ENCODE measurements around the gene FUZ.
"Not testable (repeated sequence)": the region's sequence is repeated elsewhere in the genome, so short reads cannot be mapped to it uniquely, and the experiment has no call there.

FUZ gene

DNA sequence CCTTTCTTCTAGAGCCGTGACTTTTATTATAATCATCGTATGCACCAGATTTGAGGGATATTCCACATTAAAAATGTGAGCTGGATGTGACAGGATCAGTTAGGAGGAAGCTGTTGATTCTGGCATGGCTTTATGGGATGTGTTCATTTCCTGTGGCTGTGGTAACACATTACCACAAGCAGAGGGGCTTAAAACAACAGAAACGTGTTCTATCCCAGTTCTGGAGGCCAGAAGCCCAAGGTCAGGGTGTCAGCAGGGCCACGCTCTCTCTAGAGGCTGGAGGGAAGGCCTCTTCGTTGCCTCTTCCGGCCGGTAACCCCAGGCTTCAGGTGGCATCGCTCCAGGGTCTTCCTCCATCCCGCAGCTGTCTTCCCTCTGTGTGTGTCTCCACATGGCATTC is 19.5 kb upstream of the FUZ start:
- no peak for DNase-seq (ENCODE audit: low read depth in 2 of 2)

DNA sequence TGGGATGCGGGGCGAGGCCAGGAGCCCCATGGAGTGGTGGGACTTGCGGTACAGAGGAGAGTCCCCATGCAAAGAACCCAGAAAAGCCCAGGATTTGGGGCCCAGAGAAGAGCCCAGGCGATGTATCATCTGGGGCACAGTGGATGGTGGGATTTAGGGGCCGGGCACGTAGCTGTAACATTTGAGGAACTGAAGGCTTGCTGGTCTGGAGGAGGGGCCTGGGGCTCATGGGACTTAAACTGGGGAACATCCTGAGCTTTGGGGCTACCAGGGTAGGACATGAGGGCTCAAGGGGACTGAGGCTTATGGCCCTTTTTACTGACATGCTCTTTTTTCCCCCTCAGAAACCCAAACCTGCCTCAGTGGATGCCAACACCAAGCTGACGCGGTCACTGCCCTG is 18.5 kb upstream of the FUZ start:
- DNase-seq (ENCODE audit: low read depth in 2 of 2) = no peak

DNA sequence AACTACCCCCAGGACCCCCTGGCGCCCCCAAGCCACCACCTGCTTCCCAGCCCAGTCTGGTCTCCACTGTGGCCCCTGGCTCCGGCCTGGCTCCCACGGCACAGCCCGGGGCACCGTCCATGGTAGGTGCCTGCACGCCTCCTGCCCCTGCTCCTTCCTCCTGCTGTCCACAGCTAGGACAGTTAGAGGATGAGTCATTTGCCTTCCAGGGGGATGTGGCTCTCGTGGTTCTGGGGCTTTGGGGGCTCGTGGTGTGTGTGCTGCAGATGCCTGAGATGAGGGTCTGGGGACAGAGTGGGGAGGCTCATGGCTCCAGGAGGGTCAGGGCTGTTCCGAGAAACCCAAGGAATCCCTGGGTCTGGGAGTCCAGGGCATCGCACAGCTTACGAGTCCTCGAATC is 17.7 kb upstream of the FUZ start:
- no peak for DNase-seq (ENCODE audit: low read depth in 2 of 2)

DNA sequence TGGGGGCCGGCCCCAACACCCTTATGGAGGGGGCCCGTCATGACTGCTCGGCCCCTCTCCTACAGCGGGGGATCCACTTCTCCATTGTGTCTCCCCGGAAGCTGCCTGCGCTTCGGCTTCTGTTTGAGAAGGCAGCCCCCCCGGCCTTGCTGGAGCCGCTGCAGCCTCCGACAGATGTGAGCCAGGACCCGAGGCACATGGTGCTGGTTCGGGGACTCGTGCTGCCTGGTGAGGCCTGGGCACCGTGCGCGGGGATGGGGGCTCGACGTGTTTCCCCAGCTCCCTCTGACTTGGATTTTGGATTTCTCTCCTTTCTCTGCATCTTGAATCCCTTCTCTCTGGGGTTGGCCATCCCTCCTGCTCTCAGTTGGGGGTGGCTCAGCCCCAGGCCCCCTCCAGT is 16.6 kb upstream of the FUZ start:
- no peak for DNase-seq (ENCODE audit: low read depth in 2 of 2)

DNA sequence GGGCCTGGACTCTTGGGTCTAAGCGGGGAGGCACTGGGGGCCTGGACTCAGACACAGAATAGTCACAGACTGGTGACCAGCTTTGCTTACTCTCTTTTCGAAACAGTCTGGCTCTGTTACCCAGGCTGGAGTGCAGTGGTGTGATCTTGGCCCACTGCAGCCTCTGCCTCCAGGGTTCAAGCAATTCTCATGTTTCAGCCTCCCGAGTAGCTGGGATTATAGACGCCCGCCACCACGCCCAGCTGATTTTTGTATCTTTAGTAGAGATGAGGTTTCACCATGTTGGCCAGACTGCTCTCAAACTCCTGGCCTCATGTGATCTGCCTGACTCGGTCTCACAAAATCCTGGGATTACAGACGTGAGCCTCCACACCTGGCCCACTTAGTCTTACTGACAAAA is 16.1 kb upstream of the FUZ start:
- DNase-seq (ENCODE audit: low read depth in 2 of 2) = no peak

DNA sequence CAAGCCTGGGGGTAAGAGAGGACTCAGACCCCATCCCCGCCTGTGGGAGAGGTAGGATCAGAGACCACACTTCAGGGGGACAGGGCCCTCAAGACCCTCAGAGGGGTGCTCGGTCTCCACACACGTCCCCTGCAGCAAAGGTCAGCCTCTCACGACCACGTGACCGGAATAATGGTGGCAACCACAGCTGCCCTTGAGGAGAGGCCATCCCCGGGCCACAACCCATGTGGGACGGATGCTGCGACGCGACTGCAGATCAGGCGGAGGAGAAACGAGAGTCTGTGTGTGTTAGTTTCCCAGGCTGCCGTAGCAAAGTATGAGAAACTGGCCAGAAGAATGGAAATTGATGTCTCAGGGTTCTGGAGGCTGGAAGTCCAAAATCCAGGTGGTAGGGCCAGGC is 13.9 kb upstream of the FUZ start:
- no peak for DNase-seq (ENCODE audit: low read depth in 2 of 2)

DNA sequence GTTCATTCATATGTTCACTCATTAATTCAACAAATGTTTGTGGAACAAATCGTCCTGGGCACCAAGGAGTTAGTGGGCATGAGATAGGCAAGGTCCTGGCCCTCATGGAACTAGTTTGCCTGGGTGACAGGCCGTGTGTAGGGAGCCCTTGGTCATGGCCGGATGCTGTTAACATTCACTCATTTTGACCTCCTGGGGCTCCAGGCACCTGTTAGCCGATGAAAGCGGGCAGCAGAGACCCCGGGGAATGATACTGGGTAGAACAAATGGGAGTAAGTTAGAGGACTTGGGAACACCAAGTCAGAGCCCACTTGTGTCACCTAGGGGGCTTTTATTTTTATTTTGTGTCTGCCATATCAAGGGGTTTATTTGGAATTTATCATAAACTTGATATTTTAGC is 11.6 kb upstream of the FUZ start:
- DNase-seq (ENCODE audit: low read depth in 2 of 2) = no peak

DNA sequence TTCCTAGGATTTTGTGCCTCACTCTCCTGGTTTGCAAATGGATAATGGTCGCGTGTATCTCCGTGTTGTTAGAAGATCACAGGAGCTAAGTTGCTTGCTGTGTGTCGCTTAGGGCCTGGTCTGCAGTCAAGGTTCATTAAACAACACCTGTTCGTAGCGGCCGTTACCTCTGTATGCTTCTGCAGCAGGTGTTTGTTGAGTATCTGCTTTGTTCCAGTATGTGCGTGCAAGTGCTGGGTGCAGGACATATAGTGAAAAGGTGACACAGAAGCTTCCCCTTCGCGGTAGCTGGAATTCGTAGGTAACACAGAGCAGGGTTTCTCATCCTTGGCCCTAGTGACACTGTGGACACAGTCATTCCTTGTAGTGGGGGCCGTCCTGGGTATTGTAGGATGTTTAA is 10.4 kb upstream of the FUZ start:
- no peak for DNase-seq (ENCODE audit: low read depth in 2 of 2)

DNA sequence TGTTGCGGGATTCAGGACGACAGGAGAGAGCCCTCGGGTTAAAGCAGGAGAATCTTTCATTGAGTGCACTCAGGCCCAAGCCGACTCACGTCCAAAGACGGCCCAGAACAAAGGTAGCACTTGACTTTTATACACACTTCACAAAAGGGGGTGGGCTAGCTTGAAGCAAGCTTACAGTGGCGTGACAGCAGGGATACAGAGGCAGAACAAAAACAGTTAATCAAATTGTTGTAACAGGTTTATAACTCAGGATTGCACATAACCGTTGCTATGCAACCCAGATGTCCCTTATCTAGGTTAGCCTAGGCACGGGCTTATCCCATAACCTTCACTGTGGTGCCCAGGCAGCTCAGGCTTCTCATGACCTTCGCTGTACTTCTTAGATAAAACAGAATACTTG is 7.0 kb upstream of the FUZ start:
- no peak for DNase-seq (ENCODE audit: low read depth in 2 of 2)

DNA sequence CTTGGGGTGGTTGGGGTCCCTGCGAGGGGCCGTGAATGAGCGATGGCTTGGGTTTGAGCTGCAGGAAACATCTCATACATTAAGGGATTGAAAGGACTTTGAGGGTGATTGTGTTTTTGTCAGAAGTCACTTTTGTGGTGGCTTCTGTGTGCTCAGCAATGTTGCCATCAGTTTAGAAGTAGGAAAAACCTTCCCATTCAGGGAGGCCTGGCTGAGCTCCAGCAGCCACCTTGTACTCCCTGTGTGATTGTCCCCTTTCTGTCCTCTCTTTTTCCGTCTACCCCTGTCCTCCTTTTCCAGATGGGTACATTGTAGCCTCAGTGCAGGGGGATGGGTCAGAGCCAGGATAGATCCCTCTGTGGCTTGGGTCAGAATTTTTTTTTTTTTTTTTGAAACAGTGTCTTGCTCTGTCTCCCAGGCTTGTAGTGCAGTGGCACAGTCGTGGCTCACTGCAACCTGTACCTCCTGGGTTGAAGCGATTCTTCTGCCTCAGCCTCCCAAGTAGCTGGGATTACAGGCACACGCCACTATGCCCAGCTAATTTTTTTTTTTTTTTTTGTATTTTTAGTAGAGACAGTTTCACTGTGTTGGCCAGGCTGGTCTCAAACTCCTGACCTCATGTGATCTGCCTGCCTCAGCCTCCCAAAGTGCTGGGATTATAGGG is 6.5 kb upstream of the FUZ start:
- not testable (repeated sequence) for DNase-seq (ENCODE audit: low read depth in 2 of 2)

DNA sequence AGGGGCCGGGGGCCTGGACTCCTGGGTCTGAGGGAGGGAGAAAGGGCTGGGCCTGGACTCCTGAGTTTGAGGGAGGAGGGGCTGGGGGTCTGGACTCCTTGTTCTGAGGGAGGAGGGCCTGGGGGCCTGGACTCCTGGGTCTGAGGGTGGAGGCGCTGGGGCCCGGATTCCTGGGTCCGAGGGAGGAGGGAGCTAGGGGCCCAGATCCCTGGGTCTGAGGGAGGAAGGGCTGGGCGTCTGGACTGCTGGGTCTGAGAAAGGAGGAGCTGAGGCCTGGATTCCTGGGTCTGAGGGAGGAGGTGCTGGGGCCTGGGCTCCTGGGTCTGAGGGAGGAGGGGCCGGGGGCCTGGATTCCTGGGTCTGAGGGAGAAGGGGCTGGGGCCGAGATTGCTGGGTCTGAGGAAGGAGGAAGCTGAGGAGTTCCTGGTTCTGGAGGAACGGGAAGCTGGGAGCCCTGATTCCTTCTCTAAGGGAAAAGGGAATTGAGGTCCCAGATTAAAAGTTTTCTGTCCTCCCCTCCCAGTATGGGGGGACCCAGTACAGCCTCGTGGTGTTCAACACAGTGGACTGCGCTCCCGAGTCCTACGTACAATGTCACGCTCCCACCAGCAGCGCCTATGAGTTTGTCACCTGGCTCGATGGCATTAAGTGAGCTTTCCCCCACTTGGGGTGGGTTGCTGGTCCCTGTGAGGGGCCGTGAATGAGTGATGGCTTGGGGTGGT is 5.7 kb upstream of the FUZ start:
- DNase-seq (ENCODE audit: low read depth in 2 of 2) = no peak

DNA sequence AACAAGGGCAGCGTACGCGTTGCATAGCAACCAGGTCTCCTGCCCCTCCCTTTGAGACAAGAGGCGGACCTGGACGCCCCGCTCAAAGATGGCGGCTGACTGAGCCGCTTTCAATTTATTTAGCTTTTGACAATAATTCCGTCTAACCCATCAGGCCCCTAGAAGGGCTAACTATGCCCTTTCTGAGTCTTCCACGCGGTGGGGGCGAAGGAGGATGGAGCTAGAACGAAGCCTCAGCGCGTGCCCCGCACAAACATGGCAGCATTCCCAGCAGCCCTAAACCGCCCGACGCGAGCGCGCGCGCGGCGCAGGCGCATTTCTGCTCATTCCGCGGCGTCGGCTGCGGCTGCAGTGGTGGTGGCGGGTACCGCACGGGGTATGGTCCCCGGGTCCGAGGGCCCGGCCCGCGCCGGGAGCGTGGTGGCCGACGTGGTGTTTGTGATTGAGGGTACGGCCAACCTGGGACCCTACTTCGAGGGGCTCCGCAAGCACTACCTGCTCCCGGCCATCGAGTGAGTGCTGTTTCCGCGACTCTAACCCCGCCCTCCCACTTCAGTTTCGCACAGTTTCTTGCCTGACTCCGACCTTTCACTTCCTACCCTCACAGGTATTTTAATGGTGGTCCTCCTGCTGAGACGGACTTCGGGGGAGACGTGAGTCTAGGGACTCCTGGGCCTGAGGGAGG is 5.0 kb upstream of the FUZ start, which contains the start of gene MED25:
TSS of gene MED25 (plus strand) at position 326 of the 685 bp plus-strand sequence. CDS start at position 379, 53 bp downstream.
- DNase-seq (ENCODE audit: low read depth in 2 of 2) = peak; percentile 65 to 81

DNA sequence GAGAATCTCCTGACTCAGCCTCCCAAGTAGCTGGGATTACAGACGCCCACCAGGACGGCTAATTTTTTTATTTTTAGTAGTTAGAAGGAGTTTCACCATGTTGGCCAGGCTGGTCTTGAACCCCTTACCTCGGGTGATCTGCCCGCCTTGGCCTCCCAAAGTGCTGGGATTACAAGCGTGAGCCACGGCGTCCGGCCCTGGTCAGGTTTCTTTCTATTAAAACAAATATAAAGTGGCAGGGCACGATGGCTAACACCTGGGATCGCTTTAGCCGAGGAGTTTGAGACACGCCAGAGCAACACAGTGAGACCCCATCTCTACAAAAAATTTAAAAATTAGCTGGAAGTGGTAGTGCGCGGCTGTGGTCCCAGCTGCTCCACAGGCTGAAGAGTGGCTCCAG is 3.5 kb upstream of the FUZ start:
- DNase-seq (ENCODE audit: low read depth in 2 of 2) = no peak

DNA sequence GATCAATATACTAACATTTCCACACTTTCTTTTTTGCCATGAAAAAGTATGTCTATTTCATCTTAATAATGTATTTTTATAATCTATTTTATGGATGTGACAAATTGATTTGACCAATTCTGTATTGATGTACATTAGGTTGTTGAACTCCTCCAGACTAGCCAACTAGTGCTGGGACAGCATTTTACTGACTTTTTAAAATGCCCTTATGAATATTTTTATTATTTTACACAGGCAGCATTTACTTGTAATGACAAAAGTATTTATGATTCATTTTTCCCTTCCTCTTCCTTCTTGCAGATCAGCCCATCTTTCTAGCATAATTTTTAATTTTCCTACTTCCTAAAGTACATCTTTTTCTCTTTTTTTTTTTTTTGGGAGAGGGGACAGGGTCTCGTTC is 918 bp upstream of the FUZ start:
- no peak for DNase-seq (ENCODE audit: low read depth in 2 of 2)

DNA sequence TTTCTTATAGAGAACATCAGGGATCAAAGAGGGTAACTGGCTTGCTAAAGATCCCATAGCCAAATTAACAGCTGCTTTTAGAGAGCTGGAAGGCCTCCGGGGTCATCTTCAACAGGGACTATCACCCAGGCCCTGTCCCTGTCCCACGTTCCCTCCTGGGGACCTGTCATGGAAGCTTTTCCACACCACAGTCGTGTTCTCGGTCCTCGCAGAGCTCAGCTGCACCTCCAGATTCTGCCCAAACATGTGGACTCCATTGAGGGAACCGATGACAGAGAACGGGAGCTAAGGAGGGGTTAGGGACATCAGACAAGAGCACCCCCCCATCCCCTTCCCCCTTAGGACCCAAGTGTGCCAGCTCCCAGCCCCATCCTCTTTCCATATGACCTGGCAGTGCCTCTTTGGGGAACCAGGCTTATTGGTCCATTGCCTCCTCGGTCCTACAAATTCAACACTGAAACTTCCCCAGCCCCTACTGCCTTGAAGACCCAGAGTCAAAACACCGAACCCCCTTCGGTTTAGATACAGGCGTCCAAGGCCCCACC is 568 bp downstream of the FUZ start:
- no peak for DNase-seq (ENCODE audit: low read depth in 2 of 2)

DNA sequence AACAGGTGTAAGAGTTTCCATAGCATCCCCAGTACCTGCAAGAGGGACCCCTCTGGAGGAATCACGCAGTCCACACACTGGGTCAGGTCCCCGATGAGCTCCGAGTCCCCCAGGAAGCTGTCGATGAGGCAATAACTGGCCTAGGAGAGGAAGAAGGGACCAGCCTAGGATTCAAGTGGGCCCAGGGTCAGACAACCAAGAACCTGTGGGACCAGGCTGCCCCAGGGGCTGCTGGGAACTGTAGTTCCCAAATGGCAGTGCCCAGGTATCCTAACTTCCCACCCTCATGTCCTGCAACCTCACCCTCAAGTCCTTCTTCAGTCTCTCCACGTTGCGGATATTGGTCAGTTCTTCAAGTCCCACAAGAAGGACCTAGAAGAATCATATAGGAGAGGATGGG is 1.8 kb downstream of the FUZ start:
- no peak for DNase-seq (ENCODE audit: low read depth in 2 of 2)

DNA sequence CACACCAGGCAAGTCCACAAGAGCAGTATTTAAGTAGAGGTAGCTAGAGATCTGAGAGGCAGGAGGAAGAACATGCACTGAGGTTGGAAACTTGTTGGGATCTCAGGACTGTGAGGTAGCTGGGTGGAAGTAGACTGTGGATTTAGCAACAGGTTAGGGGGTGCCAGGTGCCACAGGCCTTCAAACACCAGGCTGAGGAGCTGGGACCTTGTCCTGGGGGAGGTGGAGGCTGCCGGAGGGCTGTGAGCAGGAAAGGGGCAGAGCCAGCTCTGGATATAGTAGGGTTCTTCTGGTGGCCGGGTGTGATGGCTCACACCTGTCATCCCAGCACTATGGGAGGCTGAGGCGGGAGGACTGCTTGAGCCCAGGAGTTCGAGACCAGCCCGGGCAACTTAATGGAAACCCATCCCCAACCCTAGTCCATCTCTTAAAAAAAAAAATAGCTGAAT is 3.1 kb downstream of the FUZ start:
- no peak for DNase-seq (ENCODE audit: low read depth in 2 of 2)

DNA sequence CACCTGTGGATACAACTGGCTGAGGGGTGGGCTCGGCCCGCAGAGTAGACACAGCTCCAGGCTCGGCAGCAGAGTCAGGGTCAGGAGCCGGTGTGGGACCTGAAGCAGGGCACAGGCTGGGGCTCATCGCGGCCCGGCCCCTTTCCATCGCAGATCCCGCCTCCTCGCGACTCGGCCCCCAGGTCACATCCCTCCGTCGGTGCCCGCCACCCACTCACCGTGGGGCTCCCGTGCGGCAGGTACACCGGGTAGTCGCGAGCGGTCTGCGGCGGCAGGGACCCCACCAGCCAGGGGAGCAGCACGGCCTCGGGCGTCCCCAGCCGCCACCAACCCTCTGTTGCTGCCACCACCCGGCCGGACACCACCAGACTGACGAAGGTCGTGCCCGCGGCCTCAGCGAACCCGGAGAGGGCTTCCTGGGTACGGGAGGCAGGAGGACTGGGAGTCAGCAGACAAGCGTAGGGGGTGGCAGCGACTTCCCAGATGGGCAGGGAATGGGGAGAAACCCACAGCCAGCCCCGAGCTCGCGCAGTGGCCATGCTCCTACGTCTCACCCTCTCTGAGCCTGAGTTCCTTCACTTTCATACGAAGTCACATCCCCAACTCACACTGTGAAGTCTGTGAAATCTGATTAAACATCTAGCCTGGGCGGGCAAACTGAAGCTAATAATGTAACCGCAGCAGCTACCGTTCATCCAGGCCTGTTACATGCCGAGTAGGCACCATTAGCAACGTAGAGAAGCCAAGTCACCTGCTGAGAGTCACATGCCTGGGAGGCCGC is 3.7 kb downstream of the FUZ start:
- DNase-seq (ENCODE audit: low read depth in 2 of 2) = peak in 1 of 2 donors; percentile 45

DNA sequence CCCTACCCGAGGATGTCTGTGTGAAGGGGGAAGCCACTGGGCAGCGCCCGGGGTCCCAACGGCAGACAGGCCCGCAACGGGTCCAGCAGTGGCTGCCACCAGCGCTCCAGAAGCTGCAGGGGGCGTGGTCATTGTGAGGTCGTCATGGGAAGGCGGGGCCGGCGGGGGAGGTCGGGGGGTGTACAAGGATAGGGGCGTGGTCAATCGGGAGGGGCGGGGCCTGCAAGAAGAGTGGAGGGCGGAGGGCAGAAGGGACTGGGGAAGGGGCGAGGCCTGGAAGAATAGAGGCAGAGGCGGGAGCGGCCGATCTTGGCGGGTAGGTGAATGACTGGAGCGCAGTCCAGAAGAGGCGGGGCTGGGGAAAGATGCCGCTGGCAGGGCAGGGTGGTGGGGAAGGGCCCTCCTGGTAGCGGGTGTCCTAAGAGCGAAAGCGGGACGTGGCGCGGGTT is 4.4 kb downstream of the FUZ start:
- DNase-seq (ENCODE audit: low read depth in 2 of 2) = peak; percentile 71 to 73

DNA sequence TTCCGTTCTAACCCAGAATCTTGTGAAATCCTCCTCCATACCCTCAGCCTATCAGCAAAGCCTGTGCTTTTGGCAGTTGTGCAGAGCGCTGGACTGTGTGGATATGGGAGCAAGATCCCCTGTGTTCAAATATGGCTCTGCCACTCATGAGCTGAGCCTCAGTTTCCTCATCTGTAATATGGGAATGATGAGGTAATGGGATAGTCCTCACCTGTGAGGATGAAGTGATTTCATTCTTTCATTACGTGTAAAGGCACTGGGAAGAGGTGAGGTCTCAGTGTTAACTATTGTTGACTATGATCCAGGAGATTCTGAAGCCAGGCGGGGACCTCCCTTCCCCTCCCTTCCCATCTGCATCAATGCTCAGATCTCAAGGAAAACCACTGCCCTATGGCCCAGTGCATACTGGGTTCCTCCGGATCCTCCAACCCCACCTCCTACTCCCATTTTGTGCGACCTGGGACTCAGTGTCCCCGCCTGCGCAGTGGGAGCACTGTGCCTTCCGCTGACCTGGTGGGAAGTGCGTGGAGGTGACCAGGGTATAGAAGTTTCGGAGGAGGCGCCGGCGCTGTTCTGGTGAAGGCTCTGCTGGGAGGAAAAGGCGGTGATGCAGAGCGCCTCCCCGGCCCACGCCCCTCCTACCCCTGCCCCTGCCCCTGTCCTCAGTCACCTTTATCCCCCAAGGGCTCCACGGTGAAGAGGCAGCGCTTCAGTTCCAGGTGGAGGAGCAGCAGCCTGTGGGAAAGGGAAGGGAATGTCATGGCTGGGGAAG is 5.0 kb downstream of the FUZ start:
- no peak for DNase-seq (ENCODE audit: low read depth in 2 of 2)
